ENCODE measurements around the gene TSKS.

Gene TSKS

GRCh38 chr19:49718991-49719390 lies 44.1 kb downstream of the TSKS start:
- no peak for TF ChIP-seq CTCF (IDR thresholded peaks at IDR 0.05; ENCODE audit: borderline replicate concordance, insufficient read depth, low read depth, low read length)
- H3K4me3 ChIP-seq (ENCODE audit: low read depth, low read length) = no peak overlapping the region

GRCh38 chr19:49718511-49718910 lies 44.6 kb downstream of the TSKS start:
- H3K4me3 ChIP-seq (ENCODE audit: low read depth, low read length) = no peak overlapping the region
- no peak for TF ChIP-seq CTCF (IDR thresholded peaks at IDR 0.05; ENCODE audit: borderline replicate concordance, insufficient read depth, low read depth, low read length)

- no peak overlapping the region for H3K4me3 ChIP-seq (ENCODE audit: low read depth, low read length)
Measured at GRCh38 chr19:49716154-49716553, 47.0 kb downstream of the TSKS start.

GRCh38 chr19:49713236-49713845 lies 49.8 kb downstream of the TSKS start:
- no peak for TF ChIP-seq CTCF (IDR thresholded peaks at IDR 0.05; ENCODE audit: borderline replicate concordance, insufficient read depth, low read depth, low read length)
- H3K4me3 ChIP-seq (ENCODE audit: low read depth, low read length) = no peak overlapping the region

More at GRCh38 chr19:49716154-49716553, 47.0 kb downstream of the TSKS start:
- no peak for TF ChIP-seq CTCF (IDR thresholded peaks at IDR 0.05; ENCODE audit: borderline replicate concordance, insufficient read depth, low read depth, low read length)

GRCh38 chr19:49712397-49712859 lies 50.7 kb downstream of the TSKS start:
- no peak for TF ChIP-seq CTCF (IDR thresholded peaks at IDR 0.05; ENCODE audit: borderline replicate concordance, insufficient read depth, low read depth, low read length)
- no peak overlapping the region for H3K4me3 ChIP-seq (ENCODE audit: low read depth, low read length)

GRCh38 chr19:49710372-49710951 lies 52.6 kb downstream of the TSKS start:
- no peak for TF ChIP-seq CTCF (IDR thresholded peaks at IDR 0.05; ENCODE audit: borderline replicate concordance, insufficient read depth, low read depth, low read length)
- H3K4me3 ChIP-seq (ENCODE audit: low read depth, low read length) = no peak overlapping the region

- no peak overlapping the region for H3K4me3 ChIP-seq (ENCODE audit: low read depth, low read length)
- no peak for TF ChIP-seq CTCF (IDR thresholded peaks at IDR 0.05; ENCODE audit: borderline replicate concordance, insufficient read depth, low read depth, low read length)
Measured at GRCh38 chr19:49705919-49706318, 57.2 kb downstream of the TSKS start.

All from GM12875 (cell line).